HL-60 (cell line): ENCODE data around the gene EXOC4.

Experiments
- DNase-seq, 2 experiments: peaks; one replicate each; pipeline ENCODE4 v3.0.0-alpha.2; 2010 to 2020; ENCODE audit warnings: low read depth in 1 of 2, low spot score in 1 of 2
- H3K27ac ChIP-seq: fragments of 250-450 bp; sonication (Bioruptor Pico); replicated peaks from 2 replicates; pipeline ENCODE4 v1.5.1; 2020; ENCODE audit warnings: mild to moderate bottlenecking, moderate library complexity
- H3K27me3 ChIP-seq: fragments of 250-450 bp; sonication (Bioruptor Pico); 2 replicates; pipeline ENCODE4 v1.5.1; 2021; ENCODE audit warnings: mild to moderate bottlenecking, moderate library complexity; ENCODE audit not compliant: insufficient read depth, poor library complexity, severe bottlenecking
- H3K4me3 ChIP-seq: replicated peaks from 2 replicates; pipeline ENCODE4 v1.5.1; 2011; ENCODE audit warnings: mild to moderate bottlenecking, control low read depth, low read length; ENCODE audit not compliant: insufficient read depth
- CTCF ChIP-seq: IDR thresholded peaks from one replicate; pipeline ENCODE4 v1.5.1; 2011; ENCODE audit warnings: low read length, control low read depth, inconsistent platforms; ENCODE audit not compliant: insufficient read depth
- GABPA ChIP-seq: IDR thresholded peaks from 2 replicates; pipeline ENCODE4 v1.6.1; 2012; ENCODE audit warnings: low read depth
- POLR2AphosphoS5 ChIP-seq: IDR thresholded peaks from 2 replicates; pipeline ENCODE4 v1.6.1; 2012; ENCODE audit warnings: low read depth
- REST ChIP-seq: IDR thresholded peaks from 2 replicates; pipeline ENCODE4 v1.6.1; 2012; ENCODE audit warnings: low read depth; ENCODE audit not compliant: insufficient replicate concordance
- SPI1 ChIP-seq: IDR thresholded peaks from 2 replicates; pipeline ENCODE4 v1.6.1; 2012; ENCODE audit warnings: low read depth, mild to moderate bottlenecking, borderline replicate concordance

EXOC4 gene

GRCh38 chr7:133246558-133246957 lies 6.3 kb upstream of the EXOC4 start:
- TF ChIP-seq GABPA, result no peak
- no peak for TF ChIP-seq REST
- TF ChIP-seq SPI1, result no peak
- TF ChIP-seq POLR2AphosphoS5, result no peak
- no peak for TF ChIP-seq CTCF
- Histone ChIP-seq H3K4me3 (no peak overlapping the region), H3K27ac (no peak overlapping the region), H3K27me3 (no peaks in the 10 kb centered on the region)
- DNase-seq, result no peak

GRCh38 chr7:133248901-133249300 lies 4.0 kb upstream of the EXOC4 start:
- H3K4me3 ChIP-seq, result no peak overlapping the region
- DNase-seq, result no peak
- TF ChIP-seq POLR2AphosphoS5 (no peak), GABPA (no peak)
- no peak overlapping the region for H3K27ac ChIP-seq
- H3K27me3 ChIP-seq, result no peaks in the 10 kb centered on the region

- no peak overlapping the region for H3K4me3 ChIP-seq
- DNase-seq, result no peak
- TF ChIP-seq CTCF, result no peak
- no peak for TF ChIP-seq SPI1
- TF ChIP-seq GABPA, result no peak
- no peak for TF ChIP-seq POLR2AphosphoS5
- TF ChIP-seq REST, result no peak
Measured at GRCh38 chr7:133252506-133252857, 396 bp upstream of the EXOC4 start.

GRCh38 chr7:133253519-133253875 lies 619 bp downstream of the EXOC4 start:
- Histone ChIP-seq H3K4me3 (peak overlapping the region; percentile 94), H3K27ac (peak overlapping the region; percentile 86), H3K27me3 (no peaks in the 10 kb centered on the region)
- no peak for DNase-seq
- TF ChIP-seq REST (no peak), CTCF (no peak), GABPA (no peak), POLR2AphosphoS5 (no peak)

More at GRCh38 chr7:133252506-133252857, 396 bp upstream of the EXOC4 start:
- H3K27me3 ChIP-seq, result no peaks in the 10 kb centered on the region
- peak overlapping the region; percentile 30; the same call in 1 of the 2 replicates for H3K27ac ChIP-seq
